ENCODE results near the gene STXBP6. TPM values are rescaled to one million over a fixed set of nuclear protein-coding genes. Genes with fewer than 3 reads are reported as not detected.

The STXBP6 gene
- total and polyA plus RNA-seq, 2 of the 13 experiments (the other 11 are each of a cell fraction or from before 2014, with no cell fraction given): 35.3 to 42.8 TPM

DNA sequence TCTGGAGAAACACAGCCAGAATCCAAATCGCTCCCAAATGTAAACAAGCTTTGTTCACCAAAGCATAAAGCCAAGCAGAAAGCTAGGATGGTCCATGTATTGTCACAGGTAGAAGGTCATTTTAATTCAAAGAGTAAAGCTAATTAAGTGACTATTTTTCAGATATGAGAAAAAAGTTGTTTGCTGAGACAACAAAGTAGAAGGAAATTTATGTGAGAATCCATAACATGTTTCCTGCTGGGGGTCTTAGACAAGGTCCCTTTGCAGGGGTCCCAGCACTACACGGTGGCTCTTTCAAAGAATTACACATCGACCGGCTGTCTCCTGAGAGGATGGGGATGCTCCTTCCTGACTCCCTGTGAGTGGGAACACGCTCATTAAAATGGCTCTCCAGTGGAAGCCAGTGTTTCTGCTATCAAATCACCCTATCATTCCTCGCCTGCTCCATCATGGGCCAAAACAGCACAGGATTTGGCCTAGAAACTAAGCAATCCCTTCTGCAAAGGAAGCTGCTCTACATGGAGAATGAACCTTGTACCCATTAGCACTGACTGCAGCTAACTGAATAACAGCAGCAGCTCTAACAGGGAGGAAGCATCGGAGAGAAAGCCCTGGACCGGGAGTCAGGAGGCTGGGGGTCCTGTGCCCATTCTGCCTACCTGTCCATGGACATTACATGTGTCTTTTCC, 175.3 kb downstream of the STXBP6 start:
- in situ Hi-C loops (cut with HindIII; ENCODE audit: extremely low pct_ligation_motif_present, low pct_unique_long_range_greater_than_20kb): no loop called here
- WGBS (ENCODE audit: low lambda C conversion rate): 61% methylated on average over 8 of the region's 8 CpGs
- TF ChIP-seq ZNF75D (CRISPR knock-in tag; IDR thresholded peaks at IDR 0.05; ENCODE audit: borderline replicate concordance) (no peak), NFYB (CRISPR knock-in tag; IDR thresholded peaks at IDR 0.05) (no peak), SIN3B (IDR thresholded peaks at IDR 0.05; ENCODE audit: low read length) (no peak), REPIN1 (CRISPR knock-in tag; IDR thresholded peaks at IDR 0.05; ENCODE audit: borderline replicate concordance, low read depth) (no peak), ZBTB40 (IDR thresholded peaks at IDR 0.05) (no peak), ZBTB40 (CRISPR knock-in tag; IDR thresholded peaks at IDR 0.05) (no peak; the same call in 1 of the 2 replicates), ZNF33B (CRISPR knock-in tag; IDR thresholded peaks at IDR 0.05) (0 out of 2 replicates have a peak, but pooled peaks have one; percentile 8), ZNF430 (CRISPR knock-in tag; IDR thresholded peaks at IDR 0.05) (no peak), MAFK (conservative IDR thresholded peaks at IDR 0.05 in 1 of 2, IDR thresholded peaks at IDR 0.05 in 1 of 2; ENCODE audit: low read length in 2 of 2) (no peak), ZNF790 (CRISPR knock-in tag; IDR thresholded peaks at IDR 0.05; ENCODE audit: borderline replicate concordance) (no peak)
- TF ChIP-seq, protein P1, sequence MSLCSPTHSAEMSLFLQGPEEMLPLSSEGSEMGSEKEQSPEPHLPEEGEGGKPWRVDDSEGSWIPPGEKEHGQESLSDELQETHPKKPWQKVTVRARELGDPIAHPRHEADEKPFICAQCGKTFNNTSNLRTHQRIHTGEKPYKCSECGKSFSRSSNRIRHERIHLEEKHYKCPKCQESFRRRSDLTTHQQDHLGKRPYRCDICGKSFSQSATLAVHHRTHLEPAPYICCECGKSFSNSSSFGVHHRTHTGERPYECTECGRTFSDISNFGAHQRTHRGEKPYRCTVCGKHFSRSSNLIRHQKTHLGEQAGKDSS (CRISPR knock-in tag; IDR thresholded peaks at IDR 0.05; ENCODE audit: borderline replicate concordance, low read depth): peak; percentile 41; the same call in 1 of the 2 replicates
- TF ChIP-seq, protein P2, sequence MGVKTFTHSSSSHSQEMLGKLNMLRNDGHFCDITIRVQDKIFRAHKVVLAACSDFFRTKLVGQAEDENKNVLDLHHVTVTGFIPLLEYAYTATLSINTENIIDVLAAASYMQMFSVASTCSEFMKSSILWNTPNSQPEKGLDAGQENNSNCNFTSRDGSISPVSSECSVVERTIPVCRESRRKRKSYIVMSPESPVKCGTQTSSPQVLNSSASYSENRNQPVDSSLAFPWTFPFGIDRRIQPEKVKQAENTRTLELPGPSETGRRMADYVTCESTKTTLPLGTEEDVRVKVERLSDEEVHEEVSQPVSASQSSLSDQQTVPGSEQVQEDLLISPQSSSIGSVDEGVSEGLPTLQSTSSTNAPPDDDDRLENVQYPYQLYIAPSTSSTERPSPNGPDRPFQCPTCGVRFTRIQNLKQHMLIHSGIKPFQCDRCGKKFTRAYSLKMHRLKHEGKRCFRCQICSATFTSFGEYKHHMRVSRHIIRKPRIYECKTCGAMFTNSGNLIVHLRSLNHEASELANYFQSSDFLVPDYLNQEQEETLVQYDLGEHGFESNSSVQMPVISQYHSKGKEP (CRISPR knock-in tag; IDR thresholded peaks at IDR 0.05): no peak

More for the DNA sequence above, 175.3 kb downstream of the STXBP6 start:
- DNase-seq (ENCODE audit: low spot score) (peak; percentile 86), FAIRE-seq (peak; percentile 78), ATAC-seq (peak; percentile 97)
- Histone ChIP-seq H3K4me2 (ENCODE audit: low read depth, low read length) (peak overlapping the region; percentile 67), H3K79me2 (ENCODE audit: insufficient read depth, low read length) (no peaks in the 10 kb centered on the region), H4K20me1 (ENCODE audit: insufficient read depth, low read length) (no peaks in the 10 kb centered on the region), H2AFZ (ENCODE audit: low read length) (peak overlapping the region; percentile 3), H3K9me3 (ENCODE audit: low read length) (no peaks in the 10 kb centered on the region), H3K36me3 (replicated peaks in 1 of 2; ENCODE audit: control insufficient read depth in 1 of 2, insufficient read depth in 2 of 2, low read length in 2 of 2) (no peaks in the 10 kb centered on the region), H3K27me3 (ENCODE audit: control insufficient read depth in 1 of 2, insufficient read depth in 2 of 2, low read length in 2 of 2) (no peaks in the 10 kb centered on the region), H3K4me3 (replicated peaks in 1 of 3; ENCODE audit: insufficient read depth in 1 of 3, low read depth in 2 of 3, low read length in 3 of 3) (peak overlapping the region in 1 of 3 experiments; percentile 31; a peak in 2 of 6 replicates), H3K27ac (ENCODE audit: extremely low read length, insufficient read depth, low read length) (peak overlapping the region; percentile 1), H3K9ac (ENCODE audit: insufficient read depth, low read depth, low read length) (no peak overlapping the region), H3K4me1 (ENCODE audit: insufficient read depth, low read length) (peaks cover 58% of the 10 kb centered on the region)
- intact Hi-C loops (cut with micrococcal nuclease; ENCODE audit: unreplicated experiment): loop anchor here (1.0 to 2.0 kb wide), 2 partner anchors 35 to 58 kb away; no protein-coding TSS in a partner anchor
- BruUV-seq (replicated peaks): no TSS peak
- CTCF ChIA-PET (ENCODE audit: low intra/inter-chr PET ratio, low total read pairs): no interaction called here
- POLR2A ChIA-PET: interaction anchor here (0.6 to 3.0 kb wide), 9 partner anchors 11 to 632 kb away, joined by 3 to 24 read pairs (median 3); no protein-coding TSS in a partner anchor

Data from HepG2 (cell line).